IPS-18c (cell line): ENCODE data around the gene DHRS2.
"Not testable (repeated sequence)": the region's sequence is repeated elsewhere in the genome, so short reads cannot be mapped to it uniquely, and the experiment has no call there.

ENCODE experiments used
- H3K4me3 ChIP-seq: 2 replicates; pipeline ENCODE4 v1.7.0; 2013; ENCODE audit warnings: low read depth, mild to moderate bottlenecking, low read length, moderate library complexity; ENCODE audit not compliant: insufficient read depth
- H3K9me3 ChIP-seq: one replicate; pipeline ENCODE4 v1.6.1; 2013; ENCODE audit warnings: mild to moderate bottlenecking, low read length, moderate library complexity; ENCODE audit not compliant: control insufficient read depth, insufficient read depth

Gene DHRS2

DNA sequence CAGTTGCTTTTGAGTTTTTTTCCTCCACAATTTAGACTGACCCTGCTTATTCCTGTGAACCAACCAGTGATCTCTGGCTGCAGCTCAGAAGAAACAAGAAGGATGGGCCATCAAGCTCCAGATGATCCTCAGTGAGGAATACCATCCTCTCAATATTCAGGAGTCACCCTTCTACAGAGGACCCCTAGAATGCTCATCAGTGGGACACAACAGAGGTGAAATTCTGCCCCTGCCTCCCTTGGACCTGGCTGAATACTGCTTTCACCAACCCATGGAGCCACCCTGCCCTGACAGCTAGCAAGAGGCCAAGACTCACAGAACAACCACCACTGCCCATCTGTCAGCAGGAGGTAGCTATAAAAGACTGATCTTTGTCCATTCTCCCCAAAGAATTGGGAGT, 9.2 kb upstream of the DHRS2 start:
- H3K4me3 ChIP-seq, result no peak overlapping the region
- H3K9me3 ChIP-seq, result peaks cover 9% of the 10 kb centered on the region

GRCh38 chr14:23627961-23628360, 8.2 kb upstream of the DHRS2 start:
- Histone ChIP-seq H3K4me3 (no peak overlapping the region), H3K9me3 (peaks cover 9% of the 10 kb centered on the region)

GRCh38 chr14:23629204-23629603, 7.0 kb upstream of the DHRS2 start:
- peaks cover 4% of the 10 kb centered on the region for H3K9me3 ChIP-seq
- H3K4me3 ChIP-seq, result no peak overlapping the region

- peaks cover 4% of the 10 kb centered on the region for H3K9me3 ChIP-seq
- H3K4me3 ChIP-seq, result no peak overlapping the region
These were observed 6.2 kb upstream of the DHRS2 start for GRCh38 chr14:23629832-23630396.

- H3K4me3 ChIP-seq, result no peak overlapping the region
- H3K9me3 ChIP-seq, result peaks cover 4% of the 10 kb centered on the region
These were observed 5.5 kb upstream of the DHRS2 start for GRCh38 chr14:23630687-23631086.

DNA sequence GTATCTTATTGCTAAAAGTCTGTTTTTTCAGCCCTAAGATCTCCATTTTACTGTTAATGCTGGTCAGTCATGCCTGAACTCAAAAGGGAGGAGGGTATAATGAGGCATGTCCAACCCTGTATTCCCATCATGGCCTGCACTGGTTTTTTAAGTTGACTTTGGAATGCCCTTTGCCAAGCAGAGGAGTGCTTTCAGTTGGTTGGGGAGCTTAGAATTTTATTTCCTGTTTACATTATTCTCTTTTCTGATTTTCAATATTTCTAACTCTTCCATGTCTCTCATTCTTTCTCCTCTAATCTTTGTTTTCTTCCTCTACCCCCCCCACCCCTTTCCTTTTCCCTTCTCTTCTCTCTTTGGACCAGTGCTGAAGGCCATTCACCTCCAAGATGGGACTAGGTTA, 4.9 kb upstream of the DHRS2 start:
- no peak overlapping the region for H3K4me3 ChIP-seq
- H3K9me3 ChIP-seq, result peaks cover 4% of the 10 kb centered on the region

GRCh38 chr14:23631702-23632460, 4.3 kb upstream of the DHRS2 start:
- peaks cover 4% of the 10 kb centered on the region for H3K9me3 ChIP-seq

DNA sequence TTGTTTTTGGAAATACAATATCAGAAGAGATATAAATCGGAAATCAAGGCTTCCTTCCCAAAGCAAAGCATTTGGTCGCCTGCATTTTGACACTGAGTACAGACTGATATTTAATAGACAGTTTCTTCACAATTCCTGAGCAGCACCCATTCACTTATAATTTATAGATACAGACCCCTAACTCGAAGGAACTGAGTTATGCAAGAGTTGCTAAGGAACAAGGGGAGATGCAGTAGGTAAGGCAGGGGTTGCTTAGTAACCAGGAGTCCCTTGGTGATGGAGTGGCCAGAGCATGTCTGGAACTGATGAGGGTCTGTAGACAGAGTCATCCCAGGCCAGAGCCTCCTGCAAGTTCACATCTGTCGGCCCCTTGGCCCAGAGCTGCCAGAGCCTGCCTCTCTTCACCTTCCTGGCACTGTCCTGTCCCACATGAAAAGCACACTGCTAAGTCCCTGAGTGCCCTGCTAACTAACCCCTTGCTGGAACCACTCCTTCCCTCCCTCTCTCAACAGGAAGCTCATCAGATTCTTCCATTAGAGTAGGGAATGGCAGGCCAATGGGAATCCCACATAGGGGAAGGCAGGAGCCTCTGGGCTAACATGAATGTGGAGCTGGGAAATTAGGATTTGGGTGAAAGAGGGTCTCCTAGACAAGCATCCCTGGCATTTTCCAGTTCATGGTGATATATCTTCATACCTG, 3.6 kb upstream of the DHRS2 start:
- Histone ChIP-seq H3K9me3 (peaks cover under 1% of the 10 kb centered on the region), H3K4me3 (no peak overlapping the region)

More at GRCh38 chr14:23631702-23632460, 4.3 kb upstream of the DHRS2 start:
- no peak overlapping the region for H3K4me3 ChIP-seq

DNA sequence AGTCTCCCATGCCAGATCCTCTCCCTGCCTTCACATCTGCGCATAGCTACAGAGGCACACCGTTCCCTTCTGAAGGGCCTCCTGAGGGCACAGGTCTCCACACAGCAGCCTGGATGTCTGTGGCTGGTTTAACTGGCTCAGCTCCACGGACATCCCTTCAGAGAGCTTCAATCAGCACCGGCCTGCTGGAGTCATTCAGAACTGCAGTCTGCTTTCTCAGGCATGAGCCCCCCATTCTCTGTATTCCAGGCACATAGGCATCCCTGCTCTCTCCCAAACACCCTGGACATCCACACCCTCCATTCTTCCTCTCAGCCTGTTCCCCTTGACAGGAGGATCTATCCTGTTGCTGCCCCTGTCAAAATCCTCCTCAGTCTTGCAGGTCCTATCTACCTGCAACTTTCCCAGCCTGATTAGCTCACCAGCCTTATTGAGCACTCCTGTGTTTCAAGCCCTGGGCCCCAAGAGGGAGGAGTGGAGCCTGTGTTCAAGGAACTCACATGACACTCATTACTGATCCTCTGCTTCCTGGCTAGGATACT, 2.9 kb upstream of the DHRS2 start:
- Histone ChIP-seq H3K4me3 (no peak overlapping the region), H3K9me3 (no peaks in the 10 kb centered on the region)

GRCh38 chr14:23634698-23635412, 1.3 kb upstream of the DHRS2 start:
- H3K9me3 ChIP-seq, H3K4me3 ChIP-seq: not testable (repeated sequence)

DNA sequence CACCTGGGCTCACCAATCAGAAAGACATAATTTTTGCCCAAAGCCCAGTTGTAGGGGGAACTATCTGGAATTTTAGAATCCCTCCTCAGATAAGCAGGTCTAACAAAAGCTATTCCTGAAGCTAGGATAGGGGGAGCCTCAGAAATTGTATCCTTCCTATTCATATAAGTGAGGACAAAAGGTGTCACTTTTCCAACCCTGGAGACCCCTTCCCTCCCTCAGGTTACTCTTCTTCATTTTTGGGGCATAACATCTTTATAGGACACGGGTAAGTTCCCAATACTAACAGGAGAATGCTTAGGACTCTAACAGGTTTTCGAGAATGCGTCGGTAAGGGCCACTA, 1.1 kb downstream of the DHRS2 start:
- not testable (repeated sequence) for H3K9me3 ChIP-seq, H3K4me3 ChIP-seq

GRCh38 chr14:23637655-23638413, 1.7 kb downstream of the DHRS2 start:
- not testable (repeated sequence) for H3K4me3 ChIP-seq, H3K9me3 ChIP-seq

- no peaks in the 10 kb centered on the region for H3K9me3 ChIP-seq
- no peak overlapping the region for H3K4me3 ChIP-seq
These were observed 2.4 kb downstream of the DHRS2 start for GRCh38 chr14:23638414-23639047.

GRCh38 chr14:23639048-23639890, 3.1 kb downstream of the DHRS2 start:
- Histone ChIP-seq H3K4me3 (no peak overlapping the region), H3K9me3 (no peaks in the 10 kb centered on the region)

- H3K4me3 ChIP-seq, result no peak overlapping the region
- no peaks in the 10 kb centered on the region for H3K9me3 ChIP-seq
These were observed 3.8 kb downstream of the DHRS2 start for GRCh38 chr14:23639891-23640523.
